ENCODE data around the gene SPON1.
A peak's percentile ranks its signal among the peaks of the same experiment; 100 is the strongest.

DNA sequence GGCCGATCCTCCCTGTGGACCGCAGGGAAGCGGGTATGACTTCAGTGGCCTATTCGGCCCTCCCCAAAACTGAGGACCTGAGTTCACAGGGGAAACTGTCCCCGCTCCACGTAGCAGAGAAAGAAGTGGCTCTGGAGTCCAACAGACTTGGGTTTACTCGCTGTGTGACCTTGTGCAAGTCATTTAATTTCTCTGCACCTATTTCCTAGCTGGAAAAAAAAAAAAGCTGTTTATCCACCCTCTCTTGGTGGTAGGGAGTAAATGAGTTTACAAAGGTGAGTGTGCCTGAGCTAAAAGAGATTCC lies 2.2 kb downstream of the SPON1 start:
- TF ChIP-seq, protein P1, sequence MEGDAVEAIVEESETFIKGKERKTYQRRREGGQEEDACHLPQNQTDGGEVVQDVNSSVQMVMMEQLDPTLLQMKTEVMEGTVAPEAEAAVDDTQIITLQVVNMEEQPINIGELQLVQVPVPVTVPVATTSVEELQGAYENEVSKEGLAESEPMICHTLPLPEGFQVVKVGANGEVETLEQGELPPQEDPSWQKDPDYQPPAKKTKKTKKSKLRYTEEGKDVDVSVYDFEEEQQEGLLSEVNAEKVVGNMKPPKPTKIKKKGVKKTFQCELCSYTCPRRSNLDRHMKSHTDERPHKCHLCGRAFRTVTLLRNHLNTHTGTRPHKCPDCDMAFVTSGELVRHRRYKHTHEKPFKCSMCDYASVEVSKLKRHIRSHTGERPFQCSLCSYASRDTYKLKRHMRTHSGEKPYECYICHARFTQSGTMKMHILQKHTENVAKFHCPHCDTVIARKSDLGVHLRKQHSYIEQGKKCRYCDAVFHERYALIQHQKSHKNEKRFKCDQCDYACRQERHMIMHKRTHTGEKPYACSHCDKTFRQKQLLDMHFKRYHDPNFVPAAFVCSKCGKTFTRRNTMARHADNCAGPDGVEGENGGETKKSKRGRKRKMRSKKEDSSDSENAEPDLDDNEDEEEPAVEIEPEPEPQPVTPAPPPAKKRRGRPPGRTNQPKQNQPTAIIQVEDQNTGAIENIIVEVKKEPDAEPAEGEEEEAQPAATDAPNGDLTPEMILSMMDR (IDR thresholded peaks at IDR 0.05) = peak in 1 of 2 donors; percentile 2
- no peak for TF ChIP-seq POLR2A (IDR thresholded peaks at IDR 0.05)
- no peak for TF ChIP-seq EP300 (IDR thresholded peaks at IDR 0.05)
- TF ChIP-seq POLR2AphosphoS5 (IDR thresholded peaks at IDR 0.05) = no peak

All from suprapubic skin (tissue), 4 donors.